Right cardiac atrium (tissue), 5 donors: ENCODE results near the gene ARHGAP27. TPM values are rescaled to one million over a fixed set of nuclear protein-coding genes. Genes with fewer than 3 reads are reported as not detected.
A peak's percentile ranks its signal among the peaks of the same experiment; 100 is the strongest.

Experiments
- ATAC-seq, 2 donors: fragments of 200-7000 bp; cut with Tn5 transposase; one replicate each; pipeline versions ENCODE4 v1.8.0 to v1.9.1; 2020; ENCODE audit warnings: moderate library complexity in 2 of 2, mild to moderate bottlenecking in 1 of 2
- DNase-seq, 3 donors: peaks; one replicate each; pipeline ENCODE4 v3.0.0-alpha.2; 2020
- H3K27ac ChIP-seq: one replicate; pipeline ENCODE4 v1.5.1; 2013; ENCODE audit warnings: mild to moderate bottlenecking, low read length, control low read depth, moderate library complexity
- H3K27me3 ChIP-seq: one replicate; pipeline ENCODE4 v1.6.1; 2013; ENCODE audit not compliant: control insufficient read depth, insufficient read depth
- H3K4me1 ChIP-seq: one replicate; pipeline ENCODE4 v1.6.1; 2013; ENCODE audit warnings: low read length; ENCODE audit not compliant: control insufficient read depth, insufficient read depth
- H3K4me3 ChIP-seq: one replicate; pipeline ENCODE4 v1.5.1; 2013; ENCODE audit warnings: low read length, control low read depth
- H3K9me3 ChIP-seq: one replicate; pipeline ENCODE4 v1.6.1; 2013; ENCODE audit warnings: low read length; ENCODE audit not compliant: control insufficient read depth
- WGBS: extraction: QIAGEN DNeasy Blood & Tissue Kit; methylation state at CpG from one replicate; pipeline ENCODE4 v1.1.7; 2013; 5-methylcytosine and 5-hydroxymethylcytosine counted together
- intact Hi-C, 4 donors: fragments of 100-400 bp; cut with DNase I; formaldehyde crosslinking; loops; one replicate each; pipeline versions ENCODE4 v1.11.0 to v1.14.0; 2022 to 2023
- polyA plus RNA-seq: library from polyadenylated mRNA; stranded (reverse); fragments of 200-250 nt; gene quantifications from one replicate; pipeline ENCODE4 v1.2.3, GENCODE V29; 2013
- total RNA-seq, 4 donors: library from RNA; stranded (reverse); fragmentation: NEBNext Ultra II Directional; extraction: Animal tissue kit (Norgen Biotek cat#: 25700); gene quantifications; one replicate each; pipeline ENCODE4 v1.2.1, GENCODE V29; 2021
- donor health status: healthy with polysubstance abuse.
- donor health status: DM: no; HTN: yes; CAD: no.
- donor health status: DM: no; HTN: no; CAD: no.
- donor health status: DM: no; HTN: yes; CAD: no; lungs with severe emphysema.
- donor health status: DM: yes; HTN: yes; CAD: no.

The ARHGAP27 gene
- total and polyA plus RNA-seq, 5 donors = 25.1 to 32.0 (median 26.8) TPM

- Histone ChIP-seq H3K27ac (peak overlapping the region; percentile 9), H3K4me3 (no peak overlapping the region), H3K27me3 (no peaks in the 10 kb centered on the region), H3K4me1 (no peaks in the 10 kb centered on the region), H3K9me3 (no peaks in the 10 kb centered on the region)
- intact Hi-C loops = loop anchor here in 2 of 4 donors (5.0 kb wide), 2 partner anchors 103 to 113 kb away; no protein-coding TSS in a partner anchor
- WGBS = 53% methylated on average over 13 of the region's 13 CpGs
- ATAC-seq = peak in 1 of 2 donors; percentile 52
- peak in 1 of 3 donors; percentile 28 for DNase-seq
These were observed 52.5 kb downstream of the ARHGAP27 start for GRCh38 chr17:45380046-45380765.

- Histone ChIP-seq H3K4me1 (no peaks in the 10 kb centered on the region), H3K4me3 (no peak overlapping the region), H3K27ac (no peak overlapping the region), H3K27me3 (no peaks in the 10 kb centered on the region), H3K9me3 (no peaks in the 10 kb centered on the region)
- ATAC-seq (no peak), DNase-seq (no peak)
- intact Hi-C loops = loop anchor here in 1 of 4 donors (10.0 kb wide), 1 partner anchor 63 kb away; the partner anchor contains the start of gene MAP3K14
- 90% methylated on average over 8 of the region's 8 CpGs for WGBS
These were observed 55.3 kb downstream of the ARHGAP27 start for GRCh38 chr17:45377401-45377800.

DNA sequence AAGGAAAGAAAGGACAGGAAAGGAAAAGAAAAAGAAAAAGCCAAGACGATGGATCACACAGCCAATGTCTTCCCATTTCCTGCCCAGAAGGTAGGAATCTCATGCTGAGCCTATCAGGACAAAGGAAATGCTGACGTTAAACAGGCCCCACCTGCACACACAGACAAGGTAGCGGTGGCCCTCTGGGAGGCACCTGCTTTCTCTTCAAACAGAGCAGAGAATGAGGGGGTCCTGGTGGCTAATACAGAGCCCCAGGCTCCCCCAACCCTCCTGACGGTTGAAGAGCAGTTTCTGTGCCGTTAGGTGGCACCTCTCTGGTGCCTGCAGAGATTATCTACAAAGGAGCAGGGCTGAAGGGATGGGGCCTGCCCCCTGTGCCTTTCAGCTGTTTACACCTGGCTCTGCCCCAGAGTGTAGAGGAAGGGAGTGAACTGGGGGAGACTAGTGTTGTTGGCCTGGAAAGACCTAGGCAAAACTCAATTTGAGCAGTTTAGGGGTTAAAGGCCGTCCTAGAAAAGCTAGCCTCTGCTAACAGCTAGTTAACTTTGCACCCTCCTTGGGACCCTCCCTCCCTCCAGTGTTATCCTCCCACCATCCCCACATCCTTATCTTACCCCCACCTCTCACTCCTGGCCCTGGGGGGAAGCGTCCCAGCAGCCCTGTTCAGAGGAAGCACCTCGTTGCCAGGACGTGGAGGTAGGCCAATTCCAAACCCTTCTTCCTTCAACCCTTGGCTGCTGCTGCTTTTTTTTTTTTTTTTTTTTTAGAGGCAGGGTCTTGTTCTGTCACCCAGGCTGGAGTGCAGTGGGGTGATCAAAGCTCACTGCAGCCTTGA, 56.3 kb downstream of the ARHGAP27 start:
- no peak for ATAC-seq
- Histone ChIP-seq H3K27ac (no peak overlapping the region), H3K4me3 (no peak overlapping the region), H3K4me1 (peaks cover 3% of the 10 kb centered on the region), H3K9me3 (no peaks in the 10 kb centered on the region), H3K27me3 (no peaks in the 10 kb centered on the region)
- WGBS = 64% methylated on average over 9 of the region's 9 CpGs
- intact Hi-C loops = loop anchor here in 1 of 4 donors (10.0 kb wide), 1 partner anchor 62 kb away; the partner anchor contains the start of gene MAP3K14
- no peak for DNase-seq

- H3K4me1 ChIP-seq = peaks cover 3% of the 10 kb centered on the region
- no peaks in the 10 kb centered on the region for H3K9me3 ChIP-seq
- intact Hi-C loops = loop anchor here in 2 of 4 donors (5.0 to 10.0 kb wide), 3 partner anchors 57 to 97 kb away; partner anchors contain the start of gene MAP3K14 (in 2 of the 2)
- ATAC-seq = no peak
- DNase-seq = no peak
- no peak overlapping the region for H3K4me3 ChIP-seq
- peak overlapping the region; percentile 61 for H3K27ac ChIP-seq
- WGBS = 85% methylated on average over 6 of the region's 6 CpGs
- H3K27me3 ChIP-seq = no peaks in the 10 kb centered on the region
These were observed 58.2 kb downstream of the ARHGAP27 start for GRCh38 chr17:45374501-45374900.

DNA sequence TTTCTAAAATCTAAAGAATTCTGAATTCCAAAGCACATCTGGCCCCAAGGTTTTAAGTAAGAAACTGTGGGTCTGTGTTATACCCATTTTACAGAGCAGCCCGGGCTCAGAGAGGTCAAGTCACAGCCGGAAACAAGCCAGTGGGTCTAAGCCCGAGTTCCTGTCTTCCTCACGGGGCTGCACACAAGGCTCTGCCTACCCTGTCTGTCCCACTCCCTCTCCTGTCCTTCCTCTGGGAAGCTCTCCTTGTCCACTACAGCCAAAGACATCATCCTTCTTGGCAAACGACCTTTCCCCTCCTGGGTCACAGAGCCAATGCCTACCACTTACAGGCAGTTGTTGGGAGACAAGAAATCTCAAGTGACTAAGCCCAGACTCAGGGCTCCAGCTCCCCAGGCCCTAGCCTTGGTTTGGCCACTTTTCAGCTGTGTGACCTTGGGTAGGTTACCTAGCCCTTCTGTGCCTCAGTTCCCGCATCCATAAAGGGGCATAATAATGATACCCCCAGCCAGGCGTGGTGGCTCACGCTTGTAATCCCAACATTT, 60.3 kb downstream of the ARHGAP27 start:
- H3K27ac ChIP-seq = peak overlapping the region; percentile 93
- no peak for DNase-seq
- no peak for ATAC-seq
- no peaks in the 10 kb centered on the region for H3K9me3 ChIP-seq
- peaks cover 3% of the 10 kb centered on the region for H3K4me1 ChIP-seq
- 92% methylated on average over 8 of the region's 8 CpGs for WGBS
- no peaks in the 10 kb centered on the region for H3K27me3 ChIP-seq
- H3K4me3 ChIP-seq = no peak overlapping the region
- intact Hi-C loops = loop anchor here in 2 of 4 donors (5.0 to 10.0 kb wide), 3 partner anchors 55 to 95 kb away; partner anchors contain the start of gene MAP3K14 (in 2 of the 2)

- intact Hi-C loops = loop anchor here in 2 of 4 donors (5.0 to 10.0 kb wide), 3 partner anchors 54 to 94 kb away; partner anchors contain the start of gene MAP3K14 (in 2 of the 2)
- DNase-seq = peak; percentile 87 to 93 (median 90)
- H3K27ac ChIP-seq = peak overlapping the region; percentile 95
- peak; percentile 96 for ATAC-seq
- no peaks in the 10 kb centered on the region for H3K9me3 ChIP-seq
- no peaks in the 10 kb centered on the region for H3K27me3 ChIP-seq
- H3K4me1 ChIP-seq = peaks cover 3% of the 10 kb centered on the region
- 22% methylated on average over 55 of the region's 55 CpGs for WGBS
- no peak overlapping the region for H3K4me3 ChIP-seq
These were observed 61.0 kb downstream of the ARHGAP27 start for GRCh38 chr17:45371414-45372324.

- H3K27ac ChIP-seq = no peak overlapping the region
- DNase-seq = no peak
- H3K9me3 ChIP-seq = no peaks in the 10 kb centered on the region
- WGBS = 79% methylated on average over 8 of the region's 8 CpGs
- no peak overlapping the region for H3K4me3 ChIP-seq
- peaks cover 3% of the 10 kb centered on the region for H3K4me1 ChIP-seq
- ATAC-seq = no peak
- H3K27me3 ChIP-seq = no peaks in the 10 kb centered on the region
- intact Hi-C loops = loop anchor here in 2 of 4 donors (5.0 to 10.0 kb wide), 3 partner anchors 54 to 94 kb away; partner anchors contain the start of gene MAP3K14 (in 2 of the 2)
These were observed 61.7 kb downstream of the ARHGAP27 start for GRCh38 chr17:45370949-45371413.

DNA sequence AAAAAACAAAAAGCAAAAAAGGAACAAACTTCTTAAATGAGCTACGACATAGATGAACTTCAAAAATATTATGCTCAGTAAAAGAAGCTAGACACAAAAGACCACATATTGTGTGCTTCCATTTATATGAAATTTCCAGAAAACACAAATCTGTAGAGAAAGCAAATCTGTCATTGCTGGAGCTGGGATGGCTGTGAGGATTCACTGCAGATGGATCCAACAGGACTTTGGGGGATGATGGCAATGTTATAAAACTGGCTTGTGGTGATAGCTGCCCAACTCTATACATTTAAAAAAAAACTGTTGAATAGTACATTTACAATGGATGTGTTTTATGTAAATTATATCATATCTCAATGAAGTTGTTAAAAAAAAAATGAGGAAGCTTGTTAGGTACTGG, 63.2 kb downstream of the ARHGAP27 start:
- Histone ChIP-seq H3K9me3 (no peaks in the 10 kb centered on the region), H3K27ac (no peak overlapping the region), H3K4me3 (no peak overlapping the region), H3K27me3 (no peaks in the 10 kb centered on the region), H3K4me1 (peaks cover 3% of the 10 kb centered on the region)
- intact Hi-C loops = no loop called here
- WGBS = 87% methylated on average over 1 of the region's 1 CpG
- ATAC-seq (no peak), DNase-seq (no peak)

- Histone ChIP-seq H3K9me3 (no peaks in the 10 kb centered on the region), H3K4me3 (no peak overlapping the region), H3K27ac (no peak overlapping the region), H3K4me1 (peaks cover 3% of the 10 kb centered on the region), H3K27me3 (no peaks in the 10 kb centered on the region)
- intact Hi-C loops = no loop called here
- ATAC-seq (no peak), DNase-seq (no peak)
These were observed 64.0 kb downstream of the ARHGAP27 start for GRCh38 chr17:45368651-45369050.

DNA sequence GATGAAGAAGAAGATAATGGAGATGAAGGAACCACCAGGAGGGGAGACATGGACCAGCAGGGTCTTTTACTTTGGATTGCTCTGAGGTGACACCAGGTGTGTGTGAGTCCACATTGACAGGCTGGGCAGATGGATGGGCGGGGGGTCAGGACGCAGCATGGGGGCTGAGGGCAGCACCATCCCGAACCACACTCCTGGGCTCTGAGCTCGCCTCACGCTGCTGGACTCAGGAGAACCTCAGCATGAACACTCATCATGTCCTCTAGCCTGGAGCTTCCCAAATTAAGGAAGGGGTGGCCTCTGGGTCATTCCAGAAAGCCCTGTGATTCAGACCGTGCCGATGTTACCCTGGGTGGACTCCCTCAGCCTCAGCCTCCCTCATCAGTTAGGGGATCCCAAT, 65.5 kb downstream of the ARHGAP27 start:
- no peaks in the 10 kb centered on the region for H3K27me3 ChIP-seq
- no peak overlapping the region for H3K27ac ChIP-seq
- ATAC-seq (no peak), DNase-seq (peak in 1 of 3 donors; percentile 20)
- peaks cover 3% of the 10 kb centered on the region for H3K4me1 ChIP-seq
- intact Hi-C loops = no loop called here
- H3K4me3 ChIP-seq = no peak overlapping the region
- 95% methylated on average over 7 of the region's 7 CpGs for WGBS
- H3K9me3 ChIP-seq = no peaks in the 10 kb centered on the region
